Germinal center (tissue), 1 donor: ENCODE measurements around the gene B4GALT7.
"Not testable (repeated sequence)": the region's sequence is repeated elsewhere in the genome, so short reads cannot be mapped to it uniquely, and the experiment has no call there.

ENCODE experiments used
- DNase-seq: peaks from one replicate; pipeline ENCODE4 v3.0.0; 2012; ENCODE audit warnings: mixed read lengths, low spot score

B4GALT7 gene

GRCh38 chr5:177599731-177600507 lies at the start of gene B4GALT7:
Gene B4GALT7, plus strand, starts transcription at chr5:177600132. Its CDS starts 79 bp downstream, at chr5:177600211.
- peak; percentile 84 for DNase-seq

- no peak for DNase-seq
These were observed 47.0 kb upstream of the B4GALT7 start for GRCh38 chr5:177552839-177553455.

- peak; percentile 60 for DNase-seq
These were observed 46.1 kb upstream of the B4GALT7 start for GRCh38 chr5:177553671-177554429.

- peak; percentile 98 for DNase-seq
These were observed 45.3 kb upstream of the B4GALT7 start, which contains the start of gene FAM193B for GRCh38 chr5:177554474-177555111. Gene FAM193B, minus strand, starts transcription at chr5:177554563. Its CDS starts 105 bp downstream, at chr5:177554458.

- DNase-seq, result no peak
These were observed 44.7 kb upstream of the B4GALT7 start for GRCh38 chr5:177555228-177555627.

GRCh38 chr5:177555665-177556064 lies 44.3 kb upstream of the B4GALT7 start:
- no peak for DNase-seq

GRCh38 chr5:177557041-177557647 lies 42.8 kb upstream of the B4GALT7 start:
- no peak for DNase-seq

- no peak for DNase-seq
These were observed 42.1 kb upstream of the B4GALT7 start for GRCh38 chr5:177557796-177558195.

GRCh38 chr5:177559446-177559941 lies 40.4 kb upstream of the B4GALT7 start:
- DNase-seq, result not testable (repeated sequence)

- no peak for DNase-seq
These were observed 34.9 kb upstream of the B4GALT7 start for GRCh38 chr5:177565046-177565445.

- no peak for DNase-seq
These were observed 31.6 kb upstream of the B4GALT7 start for GRCh38 chr5:177568326-177568725.

GRCh38 chr5:177569894-177570293 lies 30.0 kb upstream of the B4GALT7 start:
- DNase-seq, result no peak

- DNase-seq, result no peak
These were observed 24.4 kb upstream of the B4GALT7 start for GRCh38 chr5:177575488-177575887.

- no peak for DNase-seq
These were observed 23.8 kb upstream of the B4GALT7 start for GRCh38 chr5:177576169-177576568.

GRCh38 chr5:177578316-177578715 lies 21.6 kb upstream of the B4GALT7 start:
- no peak for DNase-seq

GRCh38 chr5:177588413-177588909 lies 11.5 kb upstream of the B4GALT7 start:
- no peak for DNase-seq

GRCh38 chr5:177590406-177590805 lies 9.5 kb upstream of the B4GALT7 start:
- DNase-seq, result no peak

GRCh38 chr5:177591690-177592009 lies 8.3 kb upstream of the B4GALT7 start:
- no peak for DNase-seq

GRCh38 chr5:177592010-177592834 lies 7.7 kb upstream of the B4GALT7 start, which contains the start of gene TMED9:
Gene TMED9, plus strand, starts transcription at chr5:177592203. Its CDS starts 12 bp downstream, at chr5:177592215.
- peak; percentile 87 for DNase-seq

GRCh38 chr5:177592905-177593304 lies 7.0 kb upstream of the B4GALT7 start:
- DNase-seq, result no peak
